GM23338 (cell line): Measurements from ENCODE around the gene DR1.

Source experiments
- CREB1 ChIP-seq: fragments of 250-450 bp; sonication (Bioruptor Pico); IDR thresholded peaks from 2 replicates; pipeline ENCODE4 v1.5.0; 2020; ENCODE audit warnings: low read depth, mild to moderate bottlenecking, moderate library complexity
- CTCF ChIP-seq, 2 experiments: fragments of 200-600 bp in 1 of 2; sonication (generic) in 1 of 2; conservative IDR thresholded peaks; 2 replicates each; pipeline versions ENCODE4 v1.5.1 to v1.6.1; 2016 to 2017; ENCODE audit warnings: antibody characterized with exemption in 2 of 2, low read depth in 2 of 2, mild to moderate bottlenecking in 2 of 2, moderate library complexity in 1 of 2
- TF ChIP-seq, protein P1 (sequence below): IDR thresholded peaks from one replicate; pipeline ENCODE4 v1.6.1; 2018; ENCODE audit warnings: antibody characterized with exemption; ENCODE audit not compliant: unreplicated experiment

- TF ChIP-seq, protein P1, sequence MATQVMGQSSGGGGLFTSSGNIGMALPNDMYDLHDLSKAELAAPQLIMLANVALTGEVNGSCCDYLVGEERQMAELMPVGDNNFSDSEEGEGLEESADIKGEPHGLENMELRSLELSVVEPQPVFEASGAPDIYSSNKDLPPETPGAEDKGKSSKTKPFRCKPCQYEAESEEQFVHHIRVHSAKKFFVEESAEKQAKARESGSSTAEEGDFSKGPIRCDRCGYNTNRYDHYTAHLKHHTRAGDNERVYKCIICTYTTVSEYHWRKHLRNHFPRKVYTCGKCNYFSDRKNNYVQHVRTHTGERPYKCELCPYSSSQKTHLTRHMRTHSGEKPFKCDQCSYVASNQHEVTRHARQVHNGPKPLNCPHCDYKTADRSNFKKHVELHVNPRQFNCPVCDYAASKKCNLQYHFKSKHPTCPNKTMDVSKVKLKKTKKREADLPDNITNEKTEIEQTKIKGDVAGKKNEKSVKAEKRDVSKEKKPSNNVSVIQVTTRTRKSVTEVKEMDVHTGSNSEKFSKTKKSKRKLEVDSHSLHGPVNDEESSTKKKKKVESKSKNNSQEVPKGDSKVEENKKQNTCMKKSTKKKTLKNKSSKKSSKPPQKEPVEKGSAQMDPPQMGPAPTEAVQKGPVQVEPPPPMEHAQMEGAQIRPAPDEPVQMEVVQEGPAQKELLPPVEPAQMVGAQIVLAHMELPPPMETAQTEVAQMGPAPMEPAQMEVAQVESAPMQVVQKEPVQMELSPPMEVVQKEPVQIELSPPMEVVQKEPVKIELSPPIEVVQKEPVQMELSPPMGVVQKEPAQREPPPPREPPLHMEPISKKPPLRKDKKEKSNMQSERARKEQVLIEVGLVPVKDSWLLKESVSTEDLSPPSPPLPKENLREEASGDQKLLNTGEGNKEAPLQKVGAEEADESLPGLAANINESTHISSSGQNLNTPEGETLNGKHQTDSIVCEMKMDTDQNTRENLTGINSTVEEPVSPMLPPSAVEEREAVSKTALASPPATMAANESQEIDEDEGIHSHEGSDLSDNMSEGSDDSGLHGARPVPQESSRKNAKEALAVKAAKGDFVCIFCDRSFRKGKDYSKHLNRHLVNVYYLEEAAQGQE: no peak
- TF ChIP-seq CTCF (conservative IDR thresholded peaks at IDR 0.05; ENCODE audit: low read depth in 2 of 2): no peak
- no peak for TF ChIP-seq CREB1
Measured at GRCh38 chr1:93306920-93307319, 38.8 kb upstream of the DR1 start.
